Endothelial cell of umbilical vein (primary cell): ENCODE data around the gene SYT6.

Source experiments
- POLR2A ChIP-seq: IDR thresholded peaks from 2 replicates; pipeline ENCODE4 v1.6.1; 2012; ENCODE audit warnings: low read depth, mild to moderate bottlenecking, control low read depth, low read length
- TF ChIP-seq, protein P1 (sequence below), 2 donors: IDR thresholded peaks; 1 replicate in 1 of 2; 2 replicates in 1 of 2; pipeline ENCODE4 v1.5.1; 2011; ENCODE audit warnings: low read length in 2 of 2, mild to moderate bottlenecking in 2 of 2, moderate library complexity in 2 of 2, control low read depth in 1 of 2, inconsistent platforms in 1 of 2, low read depth in 1 of 2; ENCODE audit not compliant: insufficient read depth in 1 of 2; ENCODE audit errors: extremely low read depth in 1 of 2

- TF ChIP-seq, protein P1, sequence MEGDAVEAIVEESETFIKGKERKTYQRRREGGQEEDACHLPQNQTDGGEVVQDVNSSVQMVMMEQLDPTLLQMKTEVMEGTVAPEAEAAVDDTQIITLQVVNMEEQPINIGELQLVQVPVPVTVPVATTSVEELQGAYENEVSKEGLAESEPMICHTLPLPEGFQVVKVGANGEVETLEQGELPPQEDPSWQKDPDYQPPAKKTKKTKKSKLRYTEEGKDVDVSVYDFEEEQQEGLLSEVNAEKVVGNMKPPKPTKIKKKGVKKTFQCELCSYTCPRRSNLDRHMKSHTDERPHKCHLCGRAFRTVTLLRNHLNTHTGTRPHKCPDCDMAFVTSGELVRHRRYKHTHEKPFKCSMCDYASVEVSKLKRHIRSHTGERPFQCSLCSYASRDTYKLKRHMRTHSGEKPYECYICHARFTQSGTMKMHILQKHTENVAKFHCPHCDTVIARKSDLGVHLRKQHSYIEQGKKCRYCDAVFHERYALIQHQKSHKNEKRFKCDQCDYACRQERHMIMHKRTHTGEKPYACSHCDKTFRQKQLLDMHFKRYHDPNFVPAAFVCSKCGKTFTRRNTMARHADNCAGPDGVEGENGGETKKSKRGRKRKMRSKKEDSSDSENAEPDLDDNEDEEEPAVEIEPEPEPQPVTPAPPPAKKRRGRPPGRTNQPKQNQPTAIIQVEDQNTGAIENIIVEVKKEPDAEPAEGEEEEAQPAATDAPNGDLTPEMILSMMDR (IDR thresholded peaks at IDR 0.05; ENCODE audit: extremely low read depth in 1 of 2, insufficient read depth in 1 of 2, low read depth in 1 of 2, low read length in 2 of 2), result no peak
- TF ChIP-seq POLR2A, result no peak
Observed at GRCh38 chr1:114201486-114201885, 47.8 kb upstream of the SYT6 start.
